Activated CD4-positive, alpha-beta T cell treated with anti-CD3 and anti-CD28 coated beads, Interleukin-2, amount 50 U/mL, for 48 hours (primary cell): ENCODE results near the gene GCDH.
"Not testable (repeated sequence)": the region's sequence is repeated elsewhere in the genome, so short reads cannot be mapped to it uniquely, and the experiment has no call there.

Experiments
- DNase-seq, 2 experiments: peaks; one replicate each; pipeline ENCODE4 v3.0.0-alpha.2; 2020

The GCDH gene

GRCh38 chr19:12890787-12891552, at the start of gene GCDH:
Gene GCDH (plus strand): TSS chr19:12891160. CDS start chr19:12891305, 145 bp downstream.
- DNase-seq, result peak; percentile 96 to 97

- no peak for DNase-seq
Measured at GRCh38 chr19:12842511-12842910, 48.4 kb upstream of the GCDH start.

- no peak for DNase-seq
Measured at GRCh38 chr19:12843328-12843727, 47.6 kb upstream of the GCDH start.

- DNase-seq, result no peak
Measured at GRCh38 chr19:12843999-12844732, 46.8 kb upstream of the GCDH start.

GRCh38 chr19:12846613-12847012, 44.3 kb upstream of the GCDH start:
- not testable (repeated sequence) for DNase-seq

- DNase-seq, result peak; percentile 92 to 93
Measured at GRCh38 chr19:12847159-12848139, 43.5 kb upstream of the GCDH start.

- DNase-seq, result no peak
Measured at GRCh38 chr19:12856653-12857052, 34.3 kb upstream of the GCDH start.

- DNase-seq, result no peak
Measured at GRCh38 chr19:12858041-12858928, 32.7 kb upstream of the GCDH start.

GRCh38 chr19:12859546-12859945, 31.4 kb upstream of the GCDH start:
- no peak for DNase-seq

GRCh38 chr19:12864143-12864542, 26.8 kb upstream of the GCDH start:
- DNase-seq, result no peak

GRCh38 chr19:12864721-12865715, 25.9 kb upstream of the GCDH start:
- no peak for DNase-seq

- no peak for DNase-seq
Measured at GRCh38 chr19:12865746-12866415, 25.1 kb upstream of the GCDH start.

GRCh38 chr19:12866416-12867119, 24.4 kb upstream of the GCDH start:
- no peak for DNase-seq

- DNase-seq, result peak; percentile 68 to 73
Measured at GRCh38 chr19:12867120-12868099, 23.6 kb upstream of the GCDH start.

- DNase-seq, result no peak
Measured at GRCh38 chr19:12868540-12869112, 22.3 kb upstream of the GCDH start.

- no peak for DNase-seq
Measured at GRCh38 chr19:12871681-12872080, 19.3 kb upstream of the GCDH start.

- DNase-seq, result no peak
Measured at GRCh38 chr19:12872255-12872654, 18.7 kb upstream of the GCDH start.
